Measurements from ENCODE around the gene PTPRG.

PTPRG gene

GRCh38 chr3:62122819-62123218 lies 561.4 kb downstream of the PTPRG start:
- DNase-seq (ENCODE audit: low read depth) = no peak

- DNase-seq (ENCODE audit: low read depth) = no peak
Measured at GRCh38 chr3:62125380-62125779, 564.0 kb downstream of the PTPRG start.

- DNase-seq (ENCODE audit: low read depth) = no peak
Measured at GRCh38 chr3:62127116-62127515, 565.7 kb downstream of the PTPRG start.

- no peak for DNase-seq (ENCODE audit: low read depth)
Measured at GRCh38 chr3:62128051-62128450, 566.7 kb downstream of the PTPRG start.

GRCh38 chr3:62128681-62129080 lies 567.3 kb downstream of the PTPRG start:
- no peak for DNase-seq (ENCODE audit: low read depth)

GRCh38 chr3:62131050-62131449 lies 569.7 kb downstream of the PTPRG start:
- DNase-seq (ENCODE audit: low read depth) = no peak

GRCh38 chr3:62131620-62132019 lies 570.2 kb downstream of the PTPRG start:
- no peak for DNase-seq (ENCODE audit: low read depth)

GRCh38 chr3:62132027-62132602 lies 570.7 kb downstream of the PTPRG start:
- DNase-seq (ENCODE audit: low read depth) = no peak

GRCh38 chr3:62133015-62133414 lies 571.6 kb downstream of the PTPRG start:
- DNase-seq (ENCODE audit: low read depth) = no peak

GRCh38 chr3:62134061-62134496 lies 572.7 kb downstream of the PTPRG start:
- no peak for DNase-seq (ENCODE audit: low read depth)

- DNase-seq (ENCODE audit: low read depth) = no peak
Measured at GRCh38 chr3:62135741-62136140, 574.4 kb downstream of the PTPRG start.

GRCh38 chr3:62139957-62140356 lies 578.6 kb downstream of the PTPRG start:
- DNase-seq (ENCODE audit: low read depth) = no peak

- no peak for DNase-seq (ENCODE audit: low read depth)
Measured at GRCh38 chr3:62142331-62143085, 581.1 kb downstream of the PTPRG start.

- DNase-seq (ENCODE audit: low read depth) = no peak
Measured at GRCh38 chr3:62143843-62144450, 582.6 kb downstream of the PTPRG start.

- DNase-seq (ENCODE audit: low read depth) = no peak
Measured at GRCh38 chr3:62144482-62144881, 583.1 kb downstream of the PTPRG start.

- DNase-seq (ENCODE audit: low read depth) = no peak
Measured at GRCh38 chr3:62145086-62145757, 583.9 kb downstream of the PTPRG start.

GRCh38 chr3:62149539-62149938 lies 588.2 kb downstream of the PTPRG start:
- no peak for DNase-seq (ENCODE audit: low read depth)

GRCh38 chr3:62149962-62150361 lies 588.6 kb downstream of the PTPRG start:
- DNase-seq (ENCODE audit: low read depth) = no peak

GRCh38 chr3:62151591-62151990 lies 590.2 kb downstream of the PTPRG start:
- DNase-seq (ENCODE audit: low read depth) = no peak

GRCh38 chr3:62153231-62153630 lies 591.9 kb downstream of the PTPRG start:
- DNase-seq (ENCODE audit: low read depth) = no peak

GRCh38 chr3:62154457-62155148 lies 593.2 kb downstream of the PTPRG start:
- no peak for DNase-seq (ENCODE audit: low read depth)

- no peak for DNase-seq (ENCODE audit: low read depth)
Measured at GRCh38 chr3:62159056-62159708, 597.8 kb downstream of the PTPRG start.

All from stimulated activated CD8-positive, alpha-beta memory T cell treated with anti-CD3 and anti-CD28 coated beads, Interleukin-7, amount 100 ng/mL, for 24 hours (primary cell).